GM13976 (cell line): Measurements from ENCODE around the gene POLR2E.

Experiments used
- DNase-seq: peaks from one replicate; pipeline ENCODE4 v3.0.0; 2012; ENCODE audit warnings: low spot score
- CTCF ChIP-seq: IDR thresholded peaks from 2 replicates; pipeline ENCODE4 v1.5.1; 2012; ENCODE audit warnings: borderline replicate concordance, mild to moderate bottlenecking; ENCODE audit not compliant: insufficient read depth; ENCODE audit errors: extremely low read depth, missing control alignments, control extremely low read depth
- in situ Hi-C: fragments of 300-500 bp; cut with MboI; formaldehyde crosslinking; loops from one replicate; pipeline ENCODE4 v1.12.0; 2022; ENCODE audit warnings: low sequenced_read_pairs, mixed read lengths, inconsistent platforms; ENCODE audit not compliant: unreplicated experiment

Gene POLR2E

GRCh38 chr19:1066748-1067340 is 28.3 kb downstream of the POLR2E start, which contains the start of gene ARHGAP45:
Gene ARHGAP45, plus strand, starts transcription at chr19:1067167. Its CDS starts 239 bp downstream, at chr19:1067406.
- TF ChIP-seq CTCF, result no peak
- in situ Hi-C loops, result no loop called here
- peak; percentile 91 for DNase-seq

DNA sequence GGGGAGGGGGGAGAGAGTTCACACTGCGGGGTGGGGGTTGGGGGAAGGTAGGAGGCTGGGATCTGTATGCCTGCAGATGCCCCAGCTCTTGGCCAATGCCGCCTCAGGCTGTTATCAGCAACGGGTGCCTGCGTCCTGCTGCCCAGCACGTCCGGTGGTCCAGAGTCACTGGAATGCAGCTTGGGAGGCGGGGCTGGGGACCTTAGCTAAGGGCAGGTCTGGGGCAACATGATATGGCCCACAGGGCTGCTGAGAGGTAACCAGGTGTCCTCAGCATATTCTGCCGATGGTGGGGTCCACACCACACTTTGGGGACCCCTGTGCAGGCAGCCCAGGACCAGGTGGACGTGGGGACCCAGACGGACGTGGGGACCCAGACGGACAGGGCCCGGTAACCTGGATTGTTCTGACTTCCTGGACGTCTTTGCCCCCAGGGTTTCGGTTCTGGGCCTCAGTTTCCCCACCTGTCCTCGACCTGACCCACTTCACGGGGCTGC is 28.9 kb downstream of the POLR2E start:
- DNase-seq, result no peak
- in situ Hi-C loops, result no loop called here
- no peak for TF ChIP-seq CTCF

- TF ChIP-seq CTCF, result no peak
- no peak for DNase-seq
- in situ Hi-C loops, result no loop called here
Observed at GRCh38 chr19:1065606-1066109, 29.5 kb downstream of the POLR2E start.

GRCh38 chr19:1064661-1065605 is 30.2 kb downstream of the POLR2E start:
- in situ Hi-C loops, result no loop called here
- TF ChIP-seq CTCF, result peak; percentile 88
- peak; percentile 76 for DNase-seq

- in situ Hi-C loops, result no loop called here
- DNase-seq, result no peak
- TF ChIP-seq CTCF, result no peak
Observed at GRCh38 chr19:1063909-1064660, 31.1 kb downstream of the POLR2E start.
